ENCODE results near the gene NUP93.

- TF ChIP-seq CTCF (IDR thresholded peaks at IDR 0.05) (no peak), POLR2A (IDR thresholded peaks at IDR 0.05) (no peak)
These were observed 2.9 kb downstream of the NUP93 start for GRCh38 chr16:56732832-56733231.
